Ovary (tissue), 9 donors: ENCODE results near the gene TEX19. TPM values are rescaled to one million over a fixed set of nuclear protein-coding genes. Genes with fewer than 3 reads are reported as not detected.
A peak's percentile ranks its signal among the peaks of the same experiment; 100 is the strongest.
"Not testable (repeated sequence)": the region's sequence is repeated elsewhere in the genome, so short reads cannot be mapped to it uniquely, and the experiment has no call there.

ENCODE experiments used
- DNase-seq, 5 donors: peaks; one replicate each; pipeline ENCODE4 v3.0.0-alpha.2; 2019 to 2020
- H3K27ac ChIP-seq, 2 donors: fragments of 200-600 bp; one replicate each; pipeline versions ENCODE4 v1.5.1 to v1.8.0; 2019 to 2022
- H3K27me3 ChIP-seq: fragments of 200-600 bp; one replicate; pipeline ENCODE4 v1.8.0; 2022
- H3K36me3 ChIP-seq: fragments of 200-600 bp; sonication (generic); one replicate; pipeline ENCODE4 v1.5.1; 2019
- H3K4me1 ChIP-seq: one replicate; pipeline ENCODE4 v1.8.1; 2013; ENCODE audit warnings: mild to moderate bottlenecking, moderate library complexity; ENCODE audit not compliant: insufficient read depth
- H3K4me3 ChIP-seq: fragments of 200-600 bp; sonication (generic); one replicate; pipeline ENCODE4 v1.5.1; 2017
- H3K9me3 ChIP-seq, 2 donors: fragments of 200-600 bp in 1 of 2; sonication (generic) in 1 of 2; one replicate each; pipeline versions ENCODE4 v1.5.1 to v1.8.1; 2013 to 2019; ENCODE audit warnings: mild to moderate bottlenecking in 1 of 2, moderate library complexity in 1 of 2
- CTCF ChIP-seq, 3 donors: fragments of 450-650 bp in 2 of 3; fragments of 200-600 bp in 1 of 3; IDR thresholded peaks; one replicate each; pipeline versions ENCODE4 v1.5.1 to v1.8.0; 2016 to 2022; ENCODE audit warnings: antibody characterized with exemption in 3 of 3, mild to moderate bottlenecking in 1 of 3
- EP300 ChIP-seq: sonication (generic); formaldehyde crosslinking; IDR thresholded peaks from one replicate; pipeline ENCODE4 v1.6.1; 2017; ENCODE audit warnings: antibody characterized with exemption
- POLR2A ChIP-seq: fragments of 450-650 bp; IDR thresholded peaks from one replicate; pipeline ENCODE4 v1.6.1; 2017; ENCODE audit warnings: antibody characterized with exemption, mild to moderate bottlenecking, moderate library complexity
- WGBS, 3 donors: extraction: QIAGEN DNeasy Blood & Tissue Kit in 1 of 3; methylation state at CpG; one replicate each; pipeline versions ENCODE4 v1.1.5 to v1.1.7; 2013 to 2017; 5-methylcytosine and 5-hydroxymethylcytosine counted together
- intact Hi-C, 4 donors: fragments of 100-400 bp; cut with DNase I; formaldehyde crosslinking; loops; one replicate each; pipeline versions ENCODE4 v1.11.0 to v1.15.1; 2022 to 2023
- polyA plus RNA-seq, 2 donors: library from polyadenylated mRNA; stranded (reverse); fragments of 200-250 nt in 1 of 2; fragments of 350-450 nt in 1 of 2; fragmentation: Illumina TruSeq in 1 of 2; extraction: RNeasy Lipid Tissue Mini Kit (QIAGEN cat#74804) in 1 of 2; gene quantifications; one replicate each; pipeline ENCODE4 v1.2.3, GENCODE V29; 2013 to 2014
- total RNA-seq, 7 donors: library from RNA; depleted of rRNA in 2 of 7; stranded (reverse); fragments of >200 nt in 2 of 7; fragmentation: NEBNext Ultra II Directional in 3 of 7; extraction: Animal tissue kit (Norgen Biotek cat#: 25700) in 3 of 7; gene quantifications; one replicate each; pipeline versions ENCODE4 v1.1.0 to v1.2.4, GENCODE V29; 2016 to 2023
- donor health status: DM: no; HTN: no; CAD: no; lungs with moderate emphysema.
- donor health status: DM: no; HTN: no; CAD: no.
- donor health status: Bipolar disorder and iron deficiency.
- donor health status: DM: yes; HTN: yes; CAD: no.
- donor health status: DM: no; HTN: no; CAD: no.
- donor health status: DM: yes; HTN: yes; CAD: no.

TEX19 gene
- total and polyA plus RNA-seq, 9 donors, result not detected

- intact Hi-C loops, result no loop called here
- Histone ChIP-seq H3K27ac (no peak overlapping the region), H3K9me3 (no peaks in the 10 kb centered on the region), H3K4me3 (no peak overlapping the region), H3K27me3 (no peaks in the 10 kb centered on the region), H3K36me3 (no peaks in the 10 kb centered on the region), H3K4me1 (peaks cover 5% of the 10 kb centered on the region)
- 81 to 91% (median 88%) methylated on average over 17 to 24 of the region's 24 CpGs for WGBS, 3 donors
- DNase-seq, result peak in 1 of 5 donors; percentile 16
- no peak for TF ChIP-seq EP300
- TF ChIP-seq POLR2A, result no peak
- TF ChIP-seq CTCF (IDR thresholded peaks at IDR 0.05), result no peak
These were observed 14.7 kb upstream of the TEX19 start for GRCh38 chr17:82344175-82344907.

GRCh38 chr17:82345151-82345976 is 13.7 kb upstream of the TEX19 start:
- intact Hi-C loops, result no loop called here
- WGBS, 3 donors, result 85 to 89% (median 87%) methylated on average over 42 of the region's 42 CpGs
- Histone ChIP-seq H3K4me3 (no peak overlapping the region), H3K9me3 (no peaks in the 10 kb centered on the region), H3K36me3 (no peaks in the 10 kb centered on the region), H3K27ac (no peak overlapping the region), H3K4me1 (peaks cover 3% of the 10 kb centered on the region), H3K27me3 (no peaks in the 10 kb centered on the region)
- DNase-seq, result no peak
- TF ChIP-seq CTCF (IDR thresholded peaks at IDR 0.05) (no peak), EP300 (no peak), POLR2A (no peak)

- no peaks in the 10 kb centered on the region for H3K36me3 ChIP-seq
- TF ChIP-seq POLR2A, result no peak
- no peak for TF ChIP-seq EP300
- TF ChIP-seq CTCF (IDR thresholded peaks at IDR 0.05), result no peak
- DNase-seq, result peak in 1 of 5 donors; percentile 11
- no peaks in the 10 kb centered on the region for H3K27me3 ChIP-seq
- intact Hi-C loops, result no loop called here
- peaks cover 3% of the 10 kb centered on the region for H3K4me1 ChIP-seq
- no peak overlapping the region for H3K4me3 ChIP-seq
- H3K9me3 ChIP-seq, result no peaks in the 10 kb centered on the region
- no peak overlapping the region for H3K27ac ChIP-seq
- WGBS, 3 donors, result 76 to 77% (median 76%) methylated on average over 27 to 28 of the region's 28 CpGs
These were observed 12.4 kb upstream of the TEX19 start for GRCh38 chr17:82346342-82347300.

GRCh38 chr17:82347994-82348393 is 11.1 kb upstream of the TEX19 start:
- H3K9me3 ChIP-seq, H3K4me3 ChIP-seq, DNase-seq, H3K27ac ChIP-seq, intact Hi-C loops, H3K4me1 ChIP-seq, H3K27me3 ChIP-seq, H3K36me3 ChIP-seq: not testable (repeated sequence)
- 81 to 87% (median 86%) methylated on average over 11 of the region's 11 CpGs for WGBS, 3 donors
